ENCODE data around the gene PPFIBP1.

DNA sequence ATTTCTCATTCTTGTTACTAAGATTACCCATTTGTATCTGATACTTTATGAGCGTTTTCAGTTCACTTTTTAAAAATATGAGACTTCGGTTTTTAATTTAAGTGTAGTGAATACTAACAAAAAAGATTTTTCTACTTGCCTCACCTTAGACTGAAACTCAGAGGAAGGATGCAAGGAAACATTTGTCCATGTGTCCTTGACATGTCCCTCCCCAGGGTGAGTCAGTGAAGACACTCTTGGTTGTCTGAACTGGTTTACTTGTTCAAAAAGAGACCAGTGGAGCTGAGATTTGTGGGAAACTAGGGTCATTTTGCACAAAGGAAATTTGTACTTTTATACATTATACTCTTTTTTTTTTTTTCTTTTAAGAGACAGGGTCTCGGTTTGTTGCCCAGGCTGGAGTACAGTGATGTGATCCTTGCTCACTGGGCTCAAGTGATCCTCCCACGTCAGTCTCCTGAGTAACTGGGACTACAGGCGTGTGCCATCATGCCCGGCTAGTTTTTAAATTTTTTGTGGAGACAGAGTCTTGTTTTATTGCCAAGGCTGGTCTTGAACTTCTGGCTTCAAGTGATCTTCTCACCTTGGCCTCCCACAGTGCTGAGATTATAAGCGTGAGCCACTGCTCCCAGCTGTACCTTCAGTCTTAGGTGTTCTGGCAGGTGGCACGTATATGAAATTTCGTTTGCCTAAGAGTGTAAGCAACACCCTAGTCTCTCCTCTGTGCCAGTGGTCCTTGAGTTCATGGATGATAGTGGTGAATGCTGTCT lies 56.7 kb downstream of the PPFIBP1 start:
- TF ChIP-seq, protein P1, sequence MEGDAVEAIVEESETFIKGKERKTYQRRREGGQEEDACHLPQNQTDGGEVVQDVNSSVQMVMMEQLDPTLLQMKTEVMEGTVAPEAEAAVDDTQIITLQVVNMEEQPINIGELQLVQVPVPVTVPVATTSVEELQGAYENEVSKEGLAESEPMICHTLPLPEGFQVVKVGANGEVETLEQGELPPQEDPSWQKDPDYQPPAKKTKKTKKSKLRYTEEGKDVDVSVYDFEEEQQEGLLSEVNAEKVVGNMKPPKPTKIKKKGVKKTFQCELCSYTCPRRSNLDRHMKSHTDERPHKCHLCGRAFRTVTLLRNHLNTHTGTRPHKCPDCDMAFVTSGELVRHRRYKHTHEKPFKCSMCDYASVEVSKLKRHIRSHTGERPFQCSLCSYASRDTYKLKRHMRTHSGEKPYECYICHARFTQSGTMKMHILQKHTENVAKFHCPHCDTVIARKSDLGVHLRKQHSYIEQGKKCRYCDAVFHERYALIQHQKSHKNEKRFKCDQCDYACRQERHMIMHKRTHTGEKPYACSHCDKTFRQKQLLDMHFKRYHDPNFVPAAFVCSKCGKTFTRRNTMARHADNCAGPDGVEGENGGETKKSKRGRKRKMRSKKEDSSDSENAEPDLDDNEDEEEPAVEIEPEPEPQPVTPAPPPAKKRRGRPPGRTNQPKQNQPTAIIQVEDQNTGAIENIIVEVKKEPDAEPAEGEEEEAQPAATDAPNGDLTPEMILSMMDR (IDR thresholded peaks at IDR 0.05; ENCODE audit: control extremely low read depth in 1 of 3, insufficient read depth in 1 of 3, low read depth in 1 of 3, low read length in 3 of 3), result no peak
- no peak for TF ChIP-seq CBX5 (IDR thresholded peaks at IDR 0.05; ENCODE audit: low read depth, low read length)
- TF ChIP-seq POLR2A (IDR thresholded peaks at IDR 0.05; ENCODE audit: control extremely low read depth in 1 of 2, low read depth in 2 of 2, low read length in 2 of 2), result no peak
- TF ChIP-seq POLR2AphosphoS5 (IDR thresholded peaks at IDR 0.05; ENCODE audit: low read depth, low read length), result no peak

All from H1 (cell line).